ENCODE data around the gene UNC5C. TPM values are rescaled to one million over a fixed set of nuclear protein-coding genes. Genes with fewer than 3 reads are reported as not detected.

Gene UNC5C
- total and polyA plus RNA-seq, 4 experiments from 2014 or later: not detected

GRCh38 chr4:95431678-95432077 lies 117.1 kb downstream of the UNC5C start:
- Histone ChIP-seq H3K4me3 (ENCODE audit: low read length in 2 of 2) (no peak overlapping the region), H3K4me1 (ENCODE audit: insufficient read depth, low read length) (no peaks in the 10 kb centered on the region), H3K27me3 (ENCODE audit: insufficient read depth, low read length) (no peaks in the 10 kb centered on the region), H3K36me3 (ENCODE audit: insufficient read depth, low read length) (no peaks in the 10 kb centered on the region), H3K9me3 (ENCODE audit: control insufficient read depth in 1 of 2, low read length in 2 of 2) (no peaks in the 10 kb centered on the region), H3K27ac (ENCODE audit: low read depth, low read length) (no peak overlapping the region)
- POLR2A ChIA-PET (ENCODE audit: partially characterized antibody): no interaction called here
- H3K36me3 Mint-ChIP-seq: no peaks in the 10 kb centered on the region
- H3K9me3 Mint-ChIP-seq: no peaks in the 10 kb centered on the region
- no peak overlapping the region for H3K27ac Mint-ChIP-seq
- H3K4me1 Mint-ChIP-seq: no peaks in the 10 kb centered on the region
- DNase-seq: no peak
- H3K4me3 Mint-ChIP-seq: no peak overlapping the region
- CTCF ChIA-PET (ENCODE audit: partially characterized antibody): no interaction called here
- peaks cover 0 to 2% of the 10 kb centered on the region in 2 donors for H3K27me3 Mint-ChIP-seq
- intact Hi-C loops (cut with micrococcal nuclease): no loop called here

- no peaks in the 10 kb centered on the region for H3K36me3 Mint-ChIP-seq
- ChIA-PET POLR2A (ENCODE audit: partially characterized antibody) (no interaction called here), CTCF (ENCODE audit: partially characterized antibody) (no interaction called here)
- peaks cover 0 to 3% (median 0%) of the 10 kb centered on the region in 8 donors for H3K9me3 Mint-ChIP-seq
- no peak overlapping the region for H3K27ac Mint-ChIP-seq
- no peaks in the 10 kb centered on the region for H3K9me3 ChIP-seq (ENCODE audit: control insufficient read depth in 1 of 2, low read length in 2 of 2)
- H3K4me1 ChIP-seq (ENCODE audit: insufficient read depth, low read length): no peaks in the 10 kb centered on the region
- DNase-seq: no peak
- H3K27ac ChIP-seq (ENCODE audit: low read depth, low read length): no peak overlapping the region
- H3K4me3 Mint-ChIP-seq: no peak overlapping the region
- H3K27me3 Mint-ChIP-seq: peaks cover 0 to 2% of the 10 kb centered on the region in 2 donors
- H3K27me3 ChIP-seq (ENCODE audit: insufficient read depth, low read length): no peaks in the 10 kb centered on the region
- H3K36me3 ChIP-seq (ENCODE audit: insufficient read depth, low read length): no peaks in the 10 kb centered on the region
- H3K4me1 Mint-ChIP-seq: no peaks in the 10 kb centered on the region
- intact Hi-C loops (cut with micrococcal nuclease): no loop called here
- H3K4me3 ChIP-seq (ENCODE audit: low read length in 2 of 2): no peak overlapping the region
Measured at GRCh38 chr4:95429416-95429815, 119.4 kb downstream of the UNC5C start.

GRCh38 chr4:95428291-95429070 lies 120.3 kb downstream of the UNC5C start:
- H3K4me3 ChIP-seq (ENCODE audit: low read length in 2 of 2): no peak overlapping the region
- POLR2A ChIA-PET (ENCODE audit: partially characterized antibody): no interaction called here
- intact Hi-C loops (cut with micrococcal nuclease): no loop called here
- H3K27me3 Mint-ChIP-seq: peaks cover 0 to 2% of the 10 kb centered on the region in 2 donors
- no peak for DNase-seq
- H3K4me1 ChIP-seq (ENCODE audit: insufficient read depth, low read length): no peaks in the 10 kb centered on the region
- no peaks in the 10 kb centered on the region for H3K36me3 ChIP-seq (ENCODE audit: insufficient read depth, low read length)
- peaks cover 0 to 3% (median 0%) of the 10 kb centered on the region in 8 donors for H3K9me3 Mint-ChIP-seq
- H3K27ac ChIP-seq (ENCODE audit: low read depth, low read length): no peak overlapping the region
- H3K27me3 ChIP-seq (ENCODE audit: insufficient read depth, low read length): no peaks in the 10 kb centered on the region
- H3K27ac Mint-ChIP-seq: no peak overlapping the region
- H3K9me3 ChIP-seq (ENCODE audit: control insufficient read depth in 1 of 2, low read length in 2 of 2): no peaks in the 10 kb centered on the region
- no peak overlapping the region for H3K4me3 Mint-ChIP-seq
- H3K4me1 Mint-ChIP-seq: no peaks in the 10 kb centered on the region
- no peaks in the 10 kb centered on the region for H3K36me3 Mint-ChIP-seq
- CTCF ChIA-PET (ENCODE audit: partially characterized antibody): no interaction called here

GRCh38 chr4:95426455-95426854 lies 122.3 kb downstream of the UNC5C start:
- POLR2A ChIA-PET (ENCODE audit: partially characterized antibody): no interaction called here
- no peak for DNase-seq
- Histone ChIP-seq H3K4me3 (ENCODE audit: low read length in 2 of 2) (no peak overlapping the region), H3K4me1 (ENCODE audit: insufficient read depth, low read length) (no peaks in the 10 kb centered on the region), H3K27me3 (ENCODE audit: insufficient read depth, low read length) (no peaks in the 10 kb centered on the region), H3K27ac (ENCODE audit: low read depth, low read length) (no peak overlapping the region), H3K36me3 (ENCODE audit: insufficient read depth, low read length) (no peaks in the 10 kb centered on the region), H3K9me3 (ENCODE audit: control insufficient read depth in 1 of 2, low read length in 2 of 2) (no peaks in the 10 kb centered on the region)
- Mint-ChIP-seq H3K9me3 (peaks cover 0 to 3% (median 0%) of the 10 kb centered on the region in 8 donors), H3K36me3 (no peaks in the 10 kb centered on the region), H3K4me3 (no peak overlapping the region), H3K27ac (no peak overlapping the region), H3K27me3 (peaks cover 0 to 2% of the 10 kb centered on the region in 2 donors), H3K4me1 (no peaks in the 10 kb centered on the region)
- intact Hi-C loops (cut with micrococcal nuclease): no loop called here
- CTCF ChIA-PET (ENCODE audit: partially characterized antibody): no interaction called here

- ChIA-PET POLR2A (ENCODE audit: partially characterized antibody) (no interaction called here), CTCF (ENCODE audit: partially characterized antibody) (no interaction called here)
Measured at GRCh38 chr4:95422436-95422835, 126.3 kb downstream of the UNC5C start.

GRCh38 chr4:95421869-95422268 lies 126.9 kb downstream of the UNC5C start:
- Mint-ChIP-seq H3K4me1 (no peaks in the 10 kb centered on the region), H3K27me3 (no peaks in the 10 kb centered on the region), H3K9me3 (peaks cover 0 to 5% (median 0%) of the 10 kb centered on the region in 8 donors), H3K36me3 (no peaks in the 10 kb centered on the region), H3K4me3 (no peak overlapping the region), H3K27ac (no peak overlapping the region)
- no peak overlapping the region for H3K4me3 ChIP-seq (ENCODE audit: low read length in 2 of 2)
- ChIA-PET CTCF (ENCODE audit: partially characterized antibody) (no interaction called here), POLR2A (ENCODE audit: partially characterized antibody) (no interaction called here)
- no peak for DNase-seq
- H3K27me3 ChIP-seq (ENCODE audit: insufficient read depth, low read length): no peaks in the 10 kb centered on the region
- H3K9me3 ChIP-seq (ENCODE audit: control insufficient read depth in 1 of 2, low read length in 2 of 2): no peaks in the 10 kb centered on the region
- intact Hi-C loops (cut with micrococcal nuclease): no loop called here
- no peak overlapping the region for H3K27ac ChIP-seq (ENCODE audit: low read depth, low read length)
- H3K4me1 ChIP-seq (ENCODE audit: insufficient read depth, low read length): no peaks in the 10 kb centered on the region
- H3K36me3 ChIP-seq (ENCODE audit: insufficient read depth, low read length): no peaks in the 10 kb centered on the region

More at GRCh38 chr4:95422436-95422835, 126.3 kb downstream of the UNC5C start:
- Mint-ChIP-seq H3K27ac (no peak overlapping the region), H3K4me3 (no peak overlapping the region), H3K27me3 (no peaks in the 10 kb centered on the region), H3K9me3 (peaks cover 0 to 5% (median 0%) of the 10 kb centered on the region in 8 donors), H3K4me1 (no peaks in the 10 kb centered on the region), H3K36me3 (no peaks in the 10 kb centered on the region)
- no peaks in the 10 kb centered on the region for H3K9me3 ChIP-seq (ENCODE audit: control insufficient read depth in 1 of 2, low read length in 2 of 2)
- no peak for DNase-seq
- H3K27me3 ChIP-seq (ENCODE audit: insufficient read depth, low read length): no peaks in the 10 kb centered on the region
- no peak overlapping the region for H3K27ac ChIP-seq (ENCODE audit: low read depth, low read length)
- H3K36me3 ChIP-seq (ENCODE audit: insufficient read depth, low read length): no peaks in the 10 kb centered on the region
- no peak overlapping the region for H3K4me3 ChIP-seq (ENCODE audit: low read length in 2 of 2)
- H3K4me1 ChIP-seq (ENCODE audit: insufficient read depth, low read length): no peaks in the 10 kb centered on the region
- intact Hi-C loops (cut with micrococcal nuclease): no loop called here

- no peak for DNase-seq
- ChIA-PET POLR2A (ENCODE audit: partially characterized antibody) (no interaction called here), CTCF (ENCODE audit: partially characterized antibody) (no interaction called here)
- Histone ChIP-seq H3K4me1 (ENCODE audit: insufficient read depth, low read length) (no peaks in the 10 kb centered on the region), H3K4me3 (ENCODE audit: low read length in 2 of 2) (no peak overlapping the region), H3K27me3 (ENCODE audit: insufficient read depth, low read length) (no peaks in the 10 kb centered on the region), H3K27ac (ENCODE audit: low read depth, low read length) (no peak overlapping the region), H3K9me3 (ENCODE audit: control insufficient read depth in 1 of 2, low read length in 2 of 2) (no peaks in the 10 kb centered on the region), H3K36me3 (ENCODE audit: insufficient read depth, low read length) (no peaks in the 10 kb centered on the region)
- Mint-ChIP-seq H3K4me3 (no peak overlapping the region), H3K27me3 (no peaks in the 10 kb centered on the region), H3K27ac (no peak overlapping the region), H3K36me3 (no peaks in the 10 kb centered on the region), H3K9me3 (peaks cover 0 to 3% (median 0%) of the 10 kb centered on the region in 8 donors), H3K4me1 (peaks cover 0 to 2% (median 0%) of the 10 kb centered on the region in 4 donors)
- intact Hi-C loops (cut with micrococcal nuclease): no loop called here
Measured at GRCh38 chr4:95417531-95417930, 131.2 kb downstream of the UNC5C start.

All from CD4-positive, alpha-beta memory T cell (primary cell).